ENCODE measurements around the gene CENPO. TPM values are rescaled to one million over a fixed set of nuclear protein-coding genes. Genes with fewer than 3 reads are reported as not detected.

The CENPO gene
- total RNA-seq, 1 donor, result 2.2 TPM

DNA sequence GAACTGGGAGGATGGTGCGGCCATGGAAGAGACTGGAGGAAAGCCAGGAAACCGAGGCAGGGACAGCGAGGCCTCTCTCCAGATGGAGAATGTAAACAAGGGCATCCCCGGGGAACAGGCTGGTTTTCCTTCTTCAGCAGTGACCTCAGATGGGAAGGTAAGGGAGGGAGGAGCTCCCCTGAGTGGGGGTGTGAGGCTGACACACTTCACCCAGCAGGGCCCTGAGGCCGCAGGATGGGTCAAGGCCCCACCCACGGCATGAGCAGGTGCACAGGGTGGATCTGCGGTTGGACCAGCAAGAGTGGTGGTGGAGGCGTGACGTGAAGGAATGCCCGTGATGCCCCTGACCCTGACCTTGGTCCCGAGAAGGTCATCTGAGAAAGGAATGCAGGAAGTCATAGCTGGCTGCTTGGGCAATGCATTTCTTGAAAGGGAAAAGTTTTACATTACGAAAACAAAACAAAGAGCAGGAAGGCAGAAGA is 78.7 kb downstream of the CENPO start:
- peaks cover 34% of the 10 kb centered on the region for H3K4me1 ChIP-seq (ENCODE audit: insufficient read depth, low read length)
- no peaks in the 10 kb centered on the region for H3K9me3 ChIP-seq (ENCODE audit: low read depth, low read length)
- no peak overlapping the region for H3K4me3 ChIP-seq (ENCODE audit: low read length)
- no peaks in the 10 kb centered on the region for H3K27me3 ChIP-seq (ENCODE audit: insufficient read depth, low read length)

Other genes starting within 250 kb of the CENPO start
- 25.3 TPM for gene PTRHD1, start within 50 bp of the CENPO start, total RNA-seq
- gene ADCY3, start 126.8 kb downstream of the CENPO start, total RNA-seq, result 10.7 TPM
- gene DNAJC27, start 178.5 kb downstream of the CENPO start, total RNA-seq, result 10.6 TPM
- under 0.01 TPM for gene EFR3B, start 248.7 kb downstream of the CENPO start, total RNA-seq